Ovary (tissue), 9 donors: ENCODE data around the gene EFTUD2. TPM values are rescaled to one million over a fixed set of nuclear protein-coding genes. Genes with fewer than 3 reads are reported as not detected.

Experiments
- DNase-seq, 5 donors: peaks; one replicate each; pipeline ENCODE4 v3.0.0-alpha.2; 2019 to 2020
- H3K27ac ChIP-seq, 2 donors: fragments of 200-600 bp; one replicate each; pipeline versions ENCODE4 v1.5.1 to v1.8.0; 2019 to 2022
- H3K27me3 ChIP-seq: fragments of 200-600 bp; one replicate; pipeline ENCODE4 v1.8.0; 2022
- H3K36me3 ChIP-seq: fragments of 200-600 bp; sonication (generic); one replicate; pipeline ENCODE4 v1.5.1; 2019
- H3K4me1 ChIP-seq: one replicate; pipeline ENCODE4 v1.8.1; 2013; ENCODE audit warnings: mild to moderate bottlenecking, moderate library complexity; ENCODE audit not compliant: insufficient read depth
- H3K4me3 ChIP-seq: fragments of 200-600 bp; sonication (generic); one replicate; pipeline ENCODE4 v1.5.1; 2017
- H3K9me3 ChIP-seq, 2 donors: fragments of 200-600 bp in 1 of 2; sonication (generic) in 1 of 2; one replicate each; pipeline versions ENCODE4 v1.5.1 to v1.8.1; 2013 to 2019; ENCODE audit warnings: mild to moderate bottlenecking in 1 of 2, moderate library complexity in 1 of 2
- CTCF ChIP-seq, 3 donors: fragments of 450-650 bp in 2 of 3; fragments of 200-600 bp in 1 of 3; IDR thresholded peaks; one replicate each; pipeline versions ENCODE4 v1.5.1 to v1.8.0; 2016 to 2022; ENCODE audit warnings: antibody characterized with exemption in 3 of 3, mild to moderate bottlenecking in 1 of 3
- EP300 ChIP-seq: sonication (generic); formaldehyde crosslinking; IDR thresholded peaks from one replicate; pipeline ENCODE4 v1.6.1; 2017; ENCODE audit warnings: antibody characterized with exemption
- POLR2A ChIP-seq: fragments of 450-650 bp; IDR thresholded peaks from one replicate; pipeline ENCODE4 v1.6.1; 2017; ENCODE audit warnings: antibody characterized with exemption, mild to moderate bottlenecking, moderate library complexity
- WGBS, 3 donors: extraction: QIAGEN DNeasy Blood & Tissue Kit in 1 of 3; methylation state at CpG; one replicate each; pipeline versions ENCODE4 v1.1.5 to v1.1.7; 2013 to 2017; 5-methylcytosine and 5-hydroxymethylcytosine counted together
- intact Hi-C, 4 donors: fragments of 100-400 bp; cut with DNase I; formaldehyde crosslinking; loops; one replicate each; pipeline versions ENCODE4 v1.11.0 to v1.15.1; 2022 to 2023
- polyA plus RNA-seq, 2 donors: library from polyadenylated mRNA; stranded (reverse); fragments of 200-250 nt in 1 of 2; fragments of 350-450 nt in 1 of 2; fragmentation: Illumina TruSeq in 1 of 2; extraction: RNeasy Lipid Tissue Mini Kit (QIAGEN cat#74804) in 1 of 2; gene quantifications; one replicate each; pipeline ENCODE4 v1.2.3, GENCODE V29; 2013 to 2014
- total RNA-seq, 7 donors: library from RNA; depleted of rRNA in 2 of 7; stranded (reverse); fragments of >200 nt in 2 of 7; fragmentation: NEBNext Ultra II Directional in 3 of 7; extraction: Animal tissue kit (Norgen Biotek cat#: 25700) in 3 of 7; gene quantifications; one replicate each; pipeline versions ENCODE4 v1.1.0 to v1.2.4, GENCODE V29; 2016 to 2023
- donor health status: DM: no; HTN: no; CAD: no; lungs with moderate emphysema.
- donor health status: DM: no; HTN: no; CAD: no.
- donor health status: Bipolar disorder and iron deficiency.
- donor health status: DM: yes; HTN: yes; CAD: no.
- donor health status: DM: no; HTN: no; CAD: no.
- donor health status: DM: yes; HTN: yes; CAD: no.

EFTUD2 gene
- total and polyA plus RNA-seq, 9 donors, result 22.2 to 111 (median 62.5) TPM

GRCh38 chr17:44829523-44830358, 69.5 kb downstream of the EFTUD2 start, which contains the start of gene GJC1:
Gene GJC1 (minus strand): TSS chr17:44830287. CDS start chr17:44805817, 24,470 bp downstream.
- intact Hi-C loops, result no loop called here
- Histone ChIP-seq H3K27me3 (no peaks in the 10 kb centered on the region), H3K36me3 (no peaks in the 10 kb centered on the region), H3K4me3 (peak within 1 kb of the TSS; percentile 65), H3K4me1 (no peaks in the 10 kb centered on the region), H3K9me3 (no peaks in the 10 kb centered on the region), H3K27ac (peak within 1 kb of the TSS; percentile 36 to 45)
- DNase-seq, result peak in 2 of 5 donors; percentile 37 to 42
- TF ChIP-seq CTCF (IDR thresholded peaks at IDR 0.05) (no peak), POLR2A (no peak), EP300 (no peak)
- WGBS, 3 donors, result 1% methylated on average over 83 to 122 of the region's 123 CpGs

GRCh38 chr17:44828919-44829522, 70.2 kb downstream of the EFTUD2 start:
- DNase-seq, result peak in 1 of 5 donors; percentile 23
- H3K27ac ChIP-seq, result no peak overlapping the region
- no peaks in the 10 kb centered on the region for H3K4me1 ChIP-seq
- WGBS, 3 donors, result 3 to 4% (median 4%) methylated on average over 21 of the region's 21 CpGs
- H3K9me3 ChIP-seq, result no peaks in the 10 kb centered on the region
- H3K36me3 ChIP-seq, result no peaks in the 10 kb centered on the region
- TF ChIP-seq CTCF (IDR thresholded peaks at IDR 0.05) (no peak), POLR2A (no peak), EP300 (no peak)
- H3K27me3 ChIP-seq, result no peaks in the 10 kb centered on the region
- H3K4me3 ChIP-seq, result peak overlapping the region; percentile 65
- intact Hi-C loops, result no loop called here

- peak overlapping the region; percentile 65 for H3K4me3 ChIP-seq
- H3K27ac ChIP-seq, result no peak overlapping the region
Measured at GRCh38 chr17:44827863-44828262, 71.4 kb downstream of the EFTUD2 start.

More at GRCh38 chr17:44827863-44828262, 71.4 kb downstream of the EFTUD2 start:
- TF ChIP-seq POLR2A, result no peak
- no peak for TF ChIP-seq CTCF (IDR thresholded peaks at IDR 0.05)
- intact Hi-C loops, result no loop called here
- WGBS, 3 donors, result 74 to 82% (median 77%) methylated on average over 1 of the region's 1 CpG
- Histone ChIP-seq H3K27me3 (no peaks in the 10 kb centered on the region), H3K36me3 (no peaks in the 10 kb centered on the region), H3K9me3 (no peaks in the 10 kb centered on the region), H3K4me1 (no peaks in the 10 kb centered on the region)
- DNase-seq, result no peak
